Astrocyte (in vitro differentiated cells and primary cell): ENCODE results near the gene ZFYVE28. TPM values are rescaled to one million over a fixed set of nuclear protein-coding genes. Genes with fewer than 3 reads are reported as not detected.

Source experiments
- DNase-seq: peaks from one replicate; pipeline ENCODE4 v3.0.0-alpha.2; 2010; ENCODE audit warnings: low read depth
- FAIRE-seq: peaks from 2 replicates; lab custom pipeline; 2011; peaks lifted over from hg19 to GRCh38; lab: Jason Lieb, UNC
- H2AFZ ChIP-seq: 2 replicates; pipeline ENCODE4 v1.6.0; 2012; ENCODE audit warnings: low read depth, low read length, inconsistent platforms
- H3K27ac ChIP-seq: 2 replicates; pipeline ENCODE4 v1.5.1; 2011; ENCODE audit warnings: low read depth, low read length, inconsistent platforms
- H3K27me3 ChIP-seq: 2 replicates; pipeline ENCODE4 v1.6.0; 2011; ENCODE audit warnings: low read length, inconsistent platforms; ENCODE audit not compliant: insufficient read depth
- H3K36me3 ChIP-seq: 2 replicates; pipeline ENCODE4 v1.5.1; 2011; ENCODE audit warnings: low read length, inconsistent platforms; ENCODE audit not compliant: insufficient read depth
- H3K4me1 ChIP-seq: 2 replicates; pipeline ENCODE4 v1.5.1; 2011; ENCODE audit warnings: low read length, inconsistent platforms; ENCODE audit not compliant: insufficient read depth
- H3K4me2 ChIP-seq: 2 replicates; pipeline ENCODE4 v1.6.0; 2012; ENCODE audit warnings: low read length, inconsistent platforms
- H3K4me3 ChIP-seq: 2 replicates; pipeline ENCODE4 v1.5.1; 2011; ENCODE audit warnings: low read depth, mild to moderate bottlenecking, low read length, inconsistent platforms; ENCODE audit not compliant: insufficient read depth
- H3K79me2 ChIP-seq: 2 replicates; pipeline ENCODE4 v1.6.0; 2012; ENCODE audit warnings: mild to moderate bottlenecking, low read length, inconsistent platforms; ENCODE audit not compliant: insufficient read depth
- H3K9ac ChIP-seq: 2 replicates; pipeline ENCODE4 v1.6.0; 2012; ENCODE audit warnings: mild to moderate bottlenecking, low read length, inconsistent platforms
- H3K9me3 ChIP-seq: 2 replicates; pipeline ENCODE4 v1.5.1; 2012; ENCODE audit warnings: low read depth, mild to moderate bottlenecking, low read length, inconsistent platforms; ENCODE audit not compliant: insufficient read depth
- H4K20me1 ChIP-seq: 2 replicates; pipeline ENCODE4 v1.6.0; 2012; ENCODE audit warnings: low read length, inconsistent platforms; ENCODE audit not compliant: insufficient read depth
- H3K27ac Mint-ChIP-seq: one replicate; pipeline ENCODE4 v1.8.0; 2021; ENCODE audit warnings: mild to moderate bottlenecking, mixed read lengths; ENCODE audit not compliant: unreplicated experiment
- H3K27me3 Mint-ChIP-seq: one replicate; pipeline ENCODE4 v1.8.0; 2021; ENCODE audit warnings: low read depth, mixed read lengths; ENCODE audit not compliant: unreplicated experiment
- H3K36me3 Mint-ChIP-seq: one replicate; pipeline ENCODE4 v1.8.0; 2021; ENCODE audit warnings: low read depth, mixed read lengths; ENCODE audit not compliant: unreplicated experiment
- H3K4me1 Mint-ChIP-seq: one replicate; pipeline ENCODE4 v1.8.0; 2021; ENCODE audit warnings: low read depth, mixed read lengths; ENCODE audit not compliant: unreplicated experiment
- H3K4me3 Mint-ChIP-seq: one replicate; pipeline ENCODE4 v1.8.0; 2021; ENCODE audit warnings: mild to moderate bottlenecking, moderate library complexity, mixed read lengths; ENCODE audit not compliant: unreplicated experiment
- H3K9me3 Mint-ChIP-seq: one replicate; pipeline ENCODE4 v1.8.0; 2021; ENCODE audit warnings: mild to moderate bottlenecking, mixed read lengths; ENCODE audit not compliant: unreplicated experiment
- CTCF ChIP-seq: IDR thresholded peaks from 2 replicates; pipeline ENCODE4 v1.5.1; 2011; ENCODE audit warnings: low read depth, mild to moderate bottlenecking, inconsistent platforms, low read length, moderate library complexity; ENCODE audit not compliant: insufficient read depth
- EZH2 ChIP-seq: IDR thresholded peaks from 2 replicates; pipeline ENCODE4 v1.6.1; 2012; ENCODE audit warnings: mild to moderate bottlenecking, low read length, inconsistent platforms; ENCODE audit not compliant: insufficient read depth
- total RNA-seq: library from RNA; stranded (reverse); gene quantifications from 2 replicates; pipeline ENCODE4 v1.2.1, GENCODE V29; 2021

Gene ZFYVE28
- total RNA-seq, 1 donor from 2014 or later, result 0.68 TPM

GRCh38 chr4:2458546-2459491, 40.4 kb upstream of the ZFYVE28 start:
- Histone ChIP-seq H3K27ac (no peak overlapping the region), H3K36me3 (no peaks in the 10 kb centered on the region), H3K79me2 (no peaks in the 10 kb centered on the region), H3K27me3 (no peaks in the 10 kb centered on the region), H3K9ac (no peak overlapping the region), H3K9me3 (no peaks in the 10 kb centered on the region), H4K20me1 (no peaks in the 10 kb centered on the region), H3K4me3 (no peak overlapping the region), H3K4me1 (peaks cover 5% of the 10 kb centered on the region), H2AFZ (no peak overlapping the region), H3K4me2 (no peak overlapping the region)
- DNase-seq (no peak), FAIRE-seq (no peak)
- Mint-ChIP-seq H3K36me3 (no peaks in the 10 kb centered on the region), H3K27me3 (peaks cover 52% of the 10 kb centered on the region), H3K4me3 (no peak overlapping the region), H3K4me1 (peaks cover 2% of the 10 kb centered on the region), H3K27ac (no peak overlapping the region), H3K9me3 (no peaks in the 10 kb centered on the region)
- TF ChIP-seq CTCF (no peak), EZH2 (no peak)

- no peaks in the 10 kb centered on the region for H3K79me2 ChIP-seq
- peaks cover 52% of the 10 kb centered on the region for H3K27me3 Mint-ChIP-seq
- DNase-seq (no peak), FAIRE-seq (no peak)
- H3K4me2 ChIP-seq, result no peak overlapping the region
- H3K9me3 ChIP-seq, result no peaks in the 10 kb centered on the region
- H3K27ac Mint-ChIP-seq, result no peak overlapping the region
- H3K36me3 Mint-ChIP-seq, result no peaks in the 10 kb centered on the region
- no peaks in the 10 kb centered on the region for H4K20me1 ChIP-seq
- no peak for TF ChIP-seq EZH2
- no peak for TF ChIP-seq CTCF
- no peak overlapping the region for H2AFZ ChIP-seq
- no peak overlapping the region for H3K27ac ChIP-seq
- no peaks in the 10 kb centered on the region for H3K9me3 Mint-ChIP-seq
- H3K9ac ChIP-seq, result no peak overlapping the region
- peaks cover 2% of the 10 kb centered on the region for H3K4me1 Mint-ChIP-seq
- no peak overlapping the region for H3K4me3 Mint-ChIP-seq
- H3K4me1 ChIP-seq, result peaks cover 5% of the 10 kb centered on the region
- no peaks in the 10 kb centered on the region for H3K27me3 ChIP-seq
- no peak overlapping the region for H3K4me3 ChIP-seq
- no peaks in the 10 kb centered on the region for H3K36me3 ChIP-seq
Measured at GRCh38 chr4:2457481-2458295, 39.2 kb upstream of the ZFYVE28 start.
